Esophagus squamous epithelium (tissue), 5 donors: ENCODE data around the gene CISD1. TPM values are rescaled to one million over a fixed set of nuclear protein-coding genes. Genes with fewer than 3 reads are reported as not detected.
"Not testable (repeated sequence)": the region's sequence is repeated elsewhere in the genome, so short reads cannot be mapped to it uniquely, and the experiment has no call there.

Source experiments
- DNase-seq: peaks from one replicate; lab custom pipeline; 2025; lab: John Stamatoyannopoulos, UW
- H3K27ac ChIP-seq, 4 donors: fragments of 200-600 bp; sonication (generic); one replicate each; pipeline ENCODE4 v1.5.1; 2016 to 2019; ENCODE audit warnings: mild to moderate bottlenecking in 1 of 4
- H3K27me3 ChIP-seq, 4 donors: fragments of 200-600 bp; sonication (generic); 1 replicate in 3 of 4; 2 replicates in 1 of 4; pipeline versions ENCODE4 v1.5.1 to v1.6.0; 2017 to 2021; ENCODE audit warnings: antibody characterized with exemption in 1 of 4
- H3K36me3 ChIP-seq, 3 donors: fragments of 200-600 bp; sonication (generic); one replicate each; pipeline ENCODE4 v1.5.1; 2016 to 2019
- H3K4me1 ChIP-seq, 3 donors: fragments of 200-600 bp; sonication (generic); one replicate each; pipeline ENCODE4 v1.5.1; 2017 to 2019
- H3K4me3 ChIP-seq, 4 donors: fragments of 200-600 bp; sonication (generic); 1 replicate in 3 of 4; 2 replicates in 1 of 4; pipeline ENCODE4 v1.5.1; 2016 to 2019; ENCODE audit warnings: mild to moderate bottlenecking in 2 of 4, moderate library complexity in 1 of 4
- H3K9me3 ChIP-seq, 3 donors: fragments of 200-600 bp; sonication (generic); one replicate each; pipeline ENCODE4 v1.5.1; 2016 to 2019
- CTCF ChIP-seq, 6 experiments: fragments of 450-650 bp in 4 of 6; fragments of 200-600 bp in 2 of 6; sonication (generic) in 2 of 6; IDR thresholded peaks; one replicate each; pipeline ENCODE4 v1.5.1; 2016 to 2019; ENCODE audit warnings: antibody characterized with exemption in 6 of 6, mild to moderate bottlenecking in 4 of 6, moderate library complexity in 4 of 6
- POLR2A ChIP-seq, 4 donors: fragments of 450-650 bp; IDR thresholded peaks; one replicate each; pipeline ENCODE4 v1.6.1; 2017; ENCODE audit warnings: antibody characterized with exemption in 4 of 4, mild to moderate bottlenecking in 4 of 4, moderate library complexity in 3 of 4
- WGBS, 2 donors: methylation state at CpG; one replicate each; pipeline ENCODE4 v1.1.5; 2018; 5-methylcytosine and 5-hydroxymethylcytosine counted together
- intact Hi-C: fragments of 100-400 bp; cut with DNase I; formaldehyde crosslinking; loops from one replicate; pipeline ENCODE4 v1.15.0; 2022
- total RNA-seq, 4 donors: library from RNA; depleted of rRNA; stranded (reverse); fragments of >200 nt; gene quantifications; one replicate each; pipeline ENCODE4 v1.1.0, GENCODE V29; 2016
- donor health status: DM: yes; HTN: yes; CAD: no.

Gene CISD1
- total RNA-seq, 4 donors from 2014 or later, result 11.0 to 25.1 (median 17.6) TPM

GRCh38 chr10:58237014-58237834, 31.7 kb upstream of the CISD1 start:
- no peak overlapping the region for H3K27ac ChIP-seq
- TF ChIP-seq CTCF (IDR thresholded peaks at IDR 0.05) (no peak), POLR2A (IDR thresholded peaks at IDR 0.05) (no peak)
- no peak for DNase-seq
- H3K4me3 ChIP-seq, result no peak overlapping the region
- H3K4me1 ChIP-seq, result peaks cover 0 to 41% (median 7%) of the 10 kb centered on the region in 3 donors
- no peaks in the 10 kb centered on the region for H3K27me3 ChIP-seq
- H3K36me3 ChIP-seq, result peaks cover 0 to 48% (median 4%) of the 10 kb centered on the region in 3 donors
- intact Hi-C loops, result no loop called here
- 65 to 74% methylated on average over 3 of the region's 3 CpGs for WGBS, 2 donors
- no peaks in the 10 kb centered on the region for H3K9me3 ChIP-seq

GRCh38 chr10:58239561-58240169, 29.3 kb upstream of the CISD1 start:
- Histone ChIP-seq H3K36me3 (peaks cover 0 to 28% (median 4%) of the 10 kb centered on the region in 3 donors), H3K4me3 (no peak overlapping the region), H3K27me3 (no peaks in the 10 kb centered on the region), H3K9me3 (no peaks in the 10 kb centered on the region), H3K27ac (peak overlapping the region in 1 of 4 donors; percentile 17), H3K4me1 (peaks cover 0 to 41% (median 7%) of the 10 kb centered on the region in 3 donors)
- TF ChIP-seq POLR2A (IDR thresholded peaks at IDR 0.05) (no peak), CTCF (IDR thresholded peaks at IDR 0.05) (no peak)
- DNase-seq, result no peak
- intact Hi-C loops, result no loop called here
- WGBS, 2 donors, result 36 to 43% methylated on average over 4 to 5 of the region's 5 CpGs

GRCh38 chr10:58240531-58240930, 28.4 kb upstream of the CISD1 start:
- 58 to 68% methylated on average over 4 of the region's 4 CpGs for WGBS, 2 donors
- H3K27ac ChIP-seq, result no peak overlapping the region
- TF ChIP-seq POLR2A (IDR thresholded peaks at IDR 0.05) (no peak), CTCF (IDR thresholded peaks at IDR 0.05) (no peak)
- intact Hi-C loops, result no loop called here
- DNase-seq, result no peak
- no peak overlapping the region for H3K4me3 ChIP-seq
- H3K4me1 ChIP-seq, result peaks cover 0 to 41% (median 7%) of the 10 kb centered on the region in 3 donors
- H3K36me3 ChIP-seq, result peaks cover 0 to 19% (median 0%) of the 10 kb centered on the region in 3 donors
- H3K27me3 ChIP-seq, result no peaks in the 10 kb centered on the region
- H3K9me3 ChIP-seq, result no peaks in the 10 kb centered on the region

- Histone ChIP-seq H3K4me3 (no peak overlapping the region), H3K36me3 (peaks cover 0 to 11% (median 0%) of the 10 kb centered on the region in 3 donors), H3K27ac (no peak overlapping the region), H3K4me1 (peaks cover 0 to 41% (median 7%) of the 10 kb centered on the region in 3 donors), H3K9me3 (no peaks in the 10 kb centered on the region), H3K27me3 (no peaks in the 10 kb centered on the region)
- DNase-seq, result no peak
- 50 to 93% methylated on average over 3 of the region's 3 CpGs for WGBS, 2 donors
- intact Hi-C loops, result no loop called here
- TF ChIP-seq CTCF (IDR thresholded peaks at IDR 0.05), result no peak
- TF ChIP-seq POLR2A (IDR thresholded peaks at IDR 0.05), result no peak
Measured at GRCh38 chr10:58241346-58241745, 27.6 kb upstream of the CISD1 start.

DNA sequence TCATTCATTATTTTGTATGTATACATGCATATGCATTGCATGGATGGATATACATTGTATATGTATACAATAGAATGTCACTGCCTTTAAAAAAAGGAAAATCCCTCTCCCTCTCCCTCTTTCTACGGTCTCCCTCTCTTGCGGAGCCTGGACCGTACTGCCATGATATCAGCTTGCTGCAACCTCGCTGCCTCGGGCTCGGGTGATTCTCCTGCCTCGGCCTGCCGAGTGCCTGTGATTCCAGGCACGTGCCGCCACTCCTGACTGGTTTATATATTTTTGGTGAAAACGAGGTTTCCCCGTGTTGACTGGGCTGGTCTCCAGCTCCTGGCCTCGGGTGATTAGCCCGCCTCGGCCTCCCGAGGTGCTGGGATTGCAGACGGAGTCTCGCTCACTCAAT, 25.7 kb upstream of the CISD1 start:
- no peak for DNase-seq
- Histone ChIP-seq H3K36me3 (no peaks in the 10 kb centered on the region), H3K27ac (no peak overlapping the region), H3K4me1 (peaks cover 0 to 35% (median 7%) of the 10 kb centered on the region in 3 donors), H3K9me3 (no peaks in the 10 kb centered on the region), H3K27me3 (no peaks in the 10 kb centered on the region), H3K4me3 (no peak overlapping the region)
- WGBS, 2 donors, result 95 to 98% methylated on average over 7 to 10 of the region's 18 CpGs
- TF ChIP-seq CTCF (IDR thresholded peaks at IDR 0.05) (no peak), POLR2A (IDR thresholded peaks at IDR 0.05) (no peak)
- intact Hi-C loops, result no loop called here

GRCh38 chr10:58243801-58244200, 25.2 kb upstream of the CISD1 start:
- no CpG with 5 or more reads among the region's 31 CpGs for WGBS, 2 donors
- H3K27ac ChIP-seq, H3K4me3 ChIP-seq, H3K36me3 ChIP-seq, H3K9me3 ChIP-seq, intact Hi-C loops, DNase-seq, H3K27me3 ChIP-seq: not testable (repeated sequence)
- H3K4me1 ChIP-seq, result peaks cover 0 to 29% (median 7%) of the 10 kb centered on the region in 3 donors

- WGBS, 2 donors, result 100% methylated on average over 2 of the region's 28 CpGs; no CpG with 5 or more reads in 1 of the 2 donors
- H3K27ac ChIP-seq, intact Hi-C loops, H3K36me3 ChIP-seq, H3K4me3 ChIP-seq, H3K9me3 ChIP-seq, DNase-seq, H3K27me3 ChIP-seq: not testable (repeated sequence)
- peaks cover 0 to 25% (median 7%) of the 10 kb centered on the region in 3 donors for H3K4me1 ChIP-seq
Measured at GRCh38 chr10:58244242-58244641, 24.7 kb upstream of the CISD1 start.
